Activated T-cell treated with anti-CD3 and anti-CD28 coated beads for 48 hours (primary cell): Measurements from ENCODE around the gene MYLK4.

ENCODE experiments used
- DNase-seq: peaks from one replicate; pipeline ENCODE4 v3.0.0-alpha.2; 2020; ENCODE audit warnings: low read depth

The MYLK4 gene

GRCh38 chr6:2656460-2657079 is 94.2 kb downstream of the MYLK4 start:
- no peak for DNase-seq

- DNase-seq, result no peak
Observed at GRCh38 chr6:2655844-2656433, 94.8 kb downstream of the MYLK4 start.

- DNase-seq, result no peak
Observed at GRCh38 chr6:2653369-2654032, 97.2 kb downstream of the MYLK4 start.

- no peak for DNase-seq
Observed at GRCh38 chr6:2652611-2653010, 98.1 kb downstream of the MYLK4 start.

- DNase-seq, result no peak
Observed at GRCh38 chr6:2651961-2652360, 98.8 kb downstream of the MYLK4 start.

GRCh38 chr6:2651536-2651935 is 99.2 kb downstream of the MYLK4 start:
- DNase-seq, result no peak

- DNase-seq, result no peak
Observed at GRCh38 chr6:2646346-2646745, 104.4 kb downstream of the MYLK4 start.

- no peak for DNase-seq
Observed at GRCh38 chr6:2643935-2644539, 106.7 kb downstream of the MYLK4 start.

GRCh38 chr6:2643130-2643529 is 107.6 kb downstream of the MYLK4 start:
- no peak for DNase-seq

- no peak for DNase-seq
Observed at GRCh38 chr6:2641044-2641725, 109.5 kb downstream of the MYLK4 start.

GRCh38 chr6:2640551-2640950 is 110.2 kb downstream of the MYLK4 start:
- no peak for DNase-seq

GRCh38 chr6:2639896-2640295 is 110.8 kb downstream of the MYLK4 start:
- no peak for DNase-seq

- no peak for DNase-seq
Observed at GRCh38 chr6:2639167-2639566, 111.6 kb downstream of the MYLK4 start.

- DNase-seq, result no peak
Observed at GRCh38 chr6:2636672-2637071, 114.0 kb downstream of the MYLK4 start.

- DNase-seq, result no peak
Observed at GRCh38 chr6:2635911-2636310, 114.8 kb downstream of the MYLK4 start.

- DNase-seq, result peak; percentile 78
Observed at GRCh38 chr6:2634139-2634964, 116.4 kb downstream of the MYLK4 start.

GRCh38 chr6:2633736-2634135 is 117.0 kb downstream of the MYLK4 start:
- no peak for DNase-seq

GRCh38 chr6:2632976-2633584 is 117.6 kb downstream of the MYLK4 start:
- no peak for DNase-seq

GRCh38 chr6:2632368-2632767 is 118.4 kb downstream of the MYLK4 start:
- no peak for DNase-seq

GRCh38 chr6:2630891-2631571 is 119.7 kb downstream of the MYLK4 start:
- DNase-seq, result no peak

GRCh38 chr6:2630359-2630758 is 120.4 kb downstream of the MYLK4 start:
- no peak for DNase-seq
